ENCODE results near the gene ABCA7. TPM values are rescaled to one million over a fixed set of nuclear protein-coding genes. Genes with fewer than 3 reads are reported as not detected.

Gene ABCA7
- 2.6 and 6.6 TPM in 2 replicates for total RNA-seq

GRCh38 chr19:1039646-1040475 is at the start of gene ABCA7:
Gene ABCA7 (plus strand): TSS chr19:1040107. CDS start chr19:1041362, 1,255 bp downstream.

GRCh38 chr19:1000095-1000494 is 39.8 kb upstream of the ABCA7 start, which contains the start of gene GRIN3B:
Gene GRIN3B (plus strand): TSS chr19:1000419. CDS start chr19:1000438, 19 bp downstream.

GRCh38 chr19:1020868-1021425 is 19.0 kb upstream of the ABCA7 start, which contains the start of gene TMEM259:
Gene TMEM259 (minus strand): TSS chr19:1021123. CDS start chr19:1020996, 127 bp downstream.

GRCh38 chr19:1025960-1026782 is 13.7 kb upstream of the ABCA7 start, which contains the start of gene CNN2:
Gene CNN2 (plus strand): TSS chr19:1026608. CDS start chr19:1026662, 54 bp downstream.

GRCh38 chr19:1066748-1067340 is 26.9 kb downstream of the ABCA7 start, which contains the start of gene ARHGAP45:
Gene ARHGAP45 (plus strand): TSS chr19:1067167. CDS start chr19:1067406, 239 bp downstream.

GRCh38 chr19:1094978-1095701 is 55.2 kb downstream of the ABCA7 start, which contains the start of gene POLR2E:
Gene POLR2E (minus strand): TSS chr19:1095375. CDS start chr19:1095315, 60 bp downstream.

GRCh38 chr19:1103708-1104310 is 63.9 kb downstream of the ABCA7 start, which contains the start of gene GPX4:
Gene GPX4 (plus strand): TSS chr19:1103994. CDS start chr19:1104044, 50 bp downstream.

Other genes with a start within 250 kb of the ABCA7 start
- 58.3 and 65.3 TPM in 2 replicates for gene PTBP1, start 242.7 kb upstream of the ABCA7 start, total RNA-seq
- 0.47 and 0.77 TPM in 2 replicates for gene PLPPR3, start 218.2 kb upstream of the ABCA7 start, total RNA-seq
- 0.16 TPM in 1 of 2 replicates, not detected in the other for gene AZU1, start 212.3 kb upstream of the ABCA7 start, total RNA-seq
- not detected in 2 replicates for gene PRTN3, start 199.1 kb upstream of the ABCA7 start, total RNA-seq
- gene ELANE, start 187.8 kb upstream of the ABCA7 start, total RNA-seq, result 0.16 and 0.69 TPM in 2 replicates
- 56.0 and 362 TPM in 2 replicates for gene CFD, start 180.4 kb upstream of the ABCA7 start, total RNA-seq
- 26.5 and 35.5 TPM in 2 replicates for gene MED16, start 146.9 kb upstream of the ABCA7 start, total RNA-seq
- gene RNU6-9, start 146.6 kb upstream of the ABCA7 start, total RNA-seq, result not detected in 2 replicates
- 12.3 and 14.0 TPM in 2 replicates for gene R3HDM4, start 126.9 kb upstream of the ABCA7 start, total RNA-seq
- 0.09 TPM in 1 of 2 replicates, not detected in the other for gene KISS1R, start 122.8 kb upstream of the ABCA7 start, total RNA-seq
- 12.6 and 17.0 TPM in 2 replicates for gene ARID3A, start 114.1 kb upstream of the ABCA7 start, total RNA-seq
- gene WDR18, start 55.8 kb upstream of the ABCA7 start, total RNA-seq, result 45.9 and 49.6 TPM in 2 replicates
- gene GRIN3B, start 39.7 kb upstream of the ABCA7 start, total RNA-seq, result 0.32 and 0.60 TPM in 2 replicates
- 41.6 TPM in 2 replicates for gene TMEM259, start 19.0 kb upstream of the ABCA7 start, total RNA-seq
- gene RNU6-2, start 18.6 kb upstream of the ABCA7 start, total RNA-seq, result not detected in 2 replicates
- gene CNN2, start 13.5 kb upstream of the ABCA7 start, total RNA-seq, result 141 and 152 TPM in 2 replicates
- gene ARHGAP45, start 27.1 kb downstream of the ABCA7 start, total RNA-seq, result 0.79 and 0.94 TPM in 2 replicates
- 89.2 and 104 TPM in 2 replicates for gene POLR2E, start 55.3 kb downstream of the ABCA7 start, total RNA-seq
- 404 and 638 TPM in 2 replicates for gene GPX4, start 63.9 kb downstream of the ABCA7 start, total RNA-seq
- gene SBNO2, start 134.2 kb downstream of the ABCA7 start, total RNA-seq, result 32.2 and 32.8 TPM in 2 replicates
- 74.2 and 98.7 TPM in 2 replicates for gene STK11, start 165.7 kb downstream of the ABCA7 start, total RNA-seq
- gene CBARP, start 197.9 kb downstream of the ABCA7 start, total RNA-seq, result 0.63 and 0.86 TPM in 2 replicates
- gene ATP5F1D, start 201.6 kb downstream of the ABCA7 start, total RNA-seq, result 23.9 and 40.0 TPM in 2 replicates
- gene MIDN, start 208.5 kb downstream of the ABCA7 start, total RNA-seq, result 8.8 and 9.5 TPM in 2 replicates
- gene CIRBP, start 229.2 kb downstream of the ABCA7 start, total RNA-seq, result 134 and 212 TPM in 2 replicates
- 12.3 and 22.2 TPM in 2 replicates for gene FAM174C, start 235.4 kb downstream of the ABCA7 start, total RNA-seq
- gene EFNA2, start 245.8 kb downstream of the ABCA7 start, total RNA-seq, result not detected in 2 replicates